Tibial nerve (tissue), 4 donors: ENCODE data around the gene FOXO4. TPM values are rescaled to one million over a fixed set of nuclear protein-coding genes. Genes with fewer than 3 reads are reported as not detected.

ENCODE experiments used
- DNase-seq, 2 donors: peaks; one replicate each; pipeline ENCODE4 v3.0.0-alpha.2; 2019; ENCODE audit warnings: low spot score in 2 of 2
- H3K27ac ChIP-seq, 4 donors: fragments of 200-600 bp; sonication (generic) in 3 of 4; one replicate each; pipeline ENCODE4 v1.5.1; 2017 to 2019; ENCODE audit warnings: mild to moderate bottlenecking in 1 of 4
- H3K27me3 ChIP-seq, 2 donors: fragments of 200-600 bp; sonication (generic) in 1 of 2; one replicate each; pipeline versions ENCODE4 v1.5.1 to v1.6.0; 2017 to 2019
- H3K36me3 ChIP-seq, 3 donors: fragments of 200-600 bp; sonication (generic); one replicate each; pipeline ENCODE4 v1.5.1; 2018 to 2019
- H3K4me1 ChIP-seq, 4 donors: fragments of 200-600 bp; sonication (generic) in 3 of 4; one replicate each; pipeline ENCODE4 v1.5.1; 2017 to 2019
- H3K4me3 ChIP-seq, 4 donors: fragments of 200-600 bp; sonication (generic) in 3 of 4; one replicate each; pipeline ENCODE4 v1.5.1; 2017 to 2019; ENCODE audit warnings: mild to moderate bottlenecking in 1 of 4, moderate library complexity in 1 of 4
- H3K9me3 ChIP-seq, 4 donors: fragments of 200-600 bp; sonication (generic) in 3 of 4; one replicate each; pipeline ENCODE4 v1.5.1; 2017 to 2019
- EP300 ChIP-seq, 2 donors: sonication (generic); formaldehyde crosslinking; IDR thresholded peaks; one replicate each; pipeline ENCODE4 v1.6.1; 2017; ENCODE audit warnings: antibody characterized with exemption in 2 of 2, mild to moderate bottlenecking in 1 of 2
- POLR2A ChIP-seq, 2 donors: fragments of 450-650 bp; IDR thresholded peaks; one replicate each; pipeline ENCODE4 v1.6.1; 2017; ENCODE audit warnings: antibody characterized with exemption in 2 of 2, mild to moderate bottlenecking in 2 of 2, moderate library complexity in 2 of 2
- WGBS, 2 donors: methylation state at CpG; one replicate each; pipeline ENCODE4 v1.1.5; 2018; 5-methylcytosine and 5-hydroxymethylcytosine counted together
- total RNA-seq, 4 donors: library from RNA; depleted of rRNA; stranded (reverse); fragments of >200 nt; gene quantifications; one replicate each; pipeline ENCODE4 v1.1.0, GENCODE V29; 2016
- TF ChIP-seq, protein P1 (sequence below), 5 experiments: fragments of 200-600 bp in 3 of 5; fragments of 450-650 bp in 2 of 5; sonication (generic) in 3 of 5; IDR thresholded peaks; one replicate each; pipeline ENCODE4 v1.5.1; 2016 to 2019; ENCODE audit warnings: antibody characterized with exemption in 5 of 5, mild to moderate bottlenecking in 3 of 5, moderate library complexity in 2 of 5

FOXO4 gene
- total RNA-seq, 4 donors from 2014 or later, result 18.9 to 35.4 (median 30.5) TPM

DNA sequence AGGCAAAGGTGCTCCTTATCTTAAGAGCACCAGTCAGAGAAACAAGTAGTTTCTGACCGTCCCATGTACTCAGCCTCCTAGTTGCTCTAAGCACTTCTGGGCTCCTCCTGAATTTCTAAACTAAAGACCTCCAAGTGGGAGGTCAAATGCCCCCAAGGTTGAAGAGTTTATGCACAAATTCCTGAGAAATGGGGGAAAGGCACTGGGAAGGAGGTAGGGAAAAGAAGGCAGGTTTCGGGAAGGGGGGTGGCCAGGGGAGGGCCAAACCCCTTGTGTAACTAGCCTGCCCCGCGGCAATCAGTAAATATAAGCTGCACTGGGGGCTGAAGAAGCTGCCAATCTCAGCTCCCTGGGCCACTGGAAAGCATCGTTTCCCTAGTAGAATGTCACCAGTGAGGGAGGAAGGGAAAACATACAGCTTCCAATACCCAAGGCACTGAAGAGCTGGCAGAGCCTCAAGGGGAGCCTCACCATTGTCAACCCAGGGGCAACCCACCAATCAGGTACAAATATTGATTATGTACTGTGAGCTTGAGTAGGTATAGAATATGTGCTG, 3.4 kb downstream of the FOXO4 start:
- Histone ChIP-seq H3K4me3 (no peak overlapping the region), H3K27ac (peak overlapping the region in 1 of 4 donors; percentile 89), H3K4me1 (peaks cover 0 to 42% (median 6%) of the 10 kb centered on the region in 4 donors), H3K36me3 (no peaks in the 10 kb centered on the region), H3K27me3 (peaks cover 0 to 7% of the 10 kb centered on the region in 2 donors), H3K9me3 (no peaks in the 10 kb centered on the region)
- no peak for DNase-seq
- TF ChIP-seq EP300 (IDR thresholded peaks at IDR 0.05) (no peak), POLR2A (IDR thresholded peaks at IDR 0.05) (no peak)
- TF ChIP-seq, protein P1, sequence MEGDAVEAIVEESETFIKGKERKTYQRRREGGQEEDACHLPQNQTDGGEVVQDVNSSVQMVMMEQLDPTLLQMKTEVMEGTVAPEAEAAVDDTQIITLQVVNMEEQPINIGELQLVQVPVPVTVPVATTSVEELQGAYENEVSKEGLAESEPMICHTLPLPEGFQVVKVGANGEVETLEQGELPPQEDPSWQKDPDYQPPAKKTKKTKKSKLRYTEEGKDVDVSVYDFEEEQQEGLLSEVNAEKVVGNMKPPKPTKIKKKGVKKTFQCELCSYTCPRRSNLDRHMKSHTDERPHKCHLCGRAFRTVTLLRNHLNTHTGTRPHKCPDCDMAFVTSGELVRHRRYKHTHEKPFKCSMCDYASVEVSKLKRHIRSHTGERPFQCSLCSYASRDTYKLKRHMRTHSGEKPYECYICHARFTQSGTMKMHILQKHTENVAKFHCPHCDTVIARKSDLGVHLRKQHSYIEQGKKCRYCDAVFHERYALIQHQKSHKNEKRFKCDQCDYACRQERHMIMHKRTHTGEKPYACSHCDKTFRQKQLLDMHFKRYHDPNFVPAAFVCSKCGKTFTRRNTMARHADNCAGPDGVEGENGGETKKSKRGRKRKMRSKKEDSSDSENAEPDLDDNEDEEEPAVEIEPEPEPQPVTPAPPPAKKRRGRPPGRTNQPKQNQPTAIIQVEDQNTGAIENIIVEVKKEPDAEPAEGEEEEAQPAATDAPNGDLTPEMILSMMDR (IDR thresholded peaks at IDR 0.05), result no peak
- 41 to 57% methylated on average over 5 of the region's 5 CpGs for whole genome bisulfite sequencing, 2 donors

DNA sequence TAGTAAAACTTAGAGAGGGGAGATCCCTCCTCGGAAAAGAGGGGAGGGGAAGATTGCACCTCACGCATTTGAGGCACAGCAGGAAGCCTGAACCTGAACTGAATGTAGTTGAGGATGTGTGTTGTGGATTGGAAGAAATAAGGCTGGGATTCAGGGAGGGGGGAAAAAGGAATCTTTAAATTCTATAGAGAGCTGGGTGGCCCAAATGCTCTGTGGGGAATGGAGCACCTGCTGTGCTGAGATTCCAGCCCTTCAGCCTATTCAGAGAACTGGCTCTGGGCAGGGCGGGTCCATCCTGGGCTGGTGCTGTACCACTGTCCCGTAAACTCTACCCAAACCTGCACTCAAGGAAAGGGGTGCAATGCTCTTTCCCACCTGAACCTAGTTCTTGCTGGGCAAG, 4.1 kb downstream of the FOXO4 start:
- no peaks in the 10 kb centered on the region for H3K36me3 ChIP-seq
- no peak for DNase-seq
- peaks cover 0 to 7% of the 10 kb centered on the region in 2 donors for H3K27me3 ChIP-seq
- peaks cover 0 to 47% (median 6%) of the 10 kb centered on the region in 4 donors for H3K4me1 ChIP-seq
- no peak overlapping the region for H3K4me3 ChIP-seq
- WGBS, 2 donors, result 61 to 68% methylated on average over 2 to 4 of the region's 4 CpGs
- H3K27ac ChIP-seq, result no peak overlapping the region
- no peak for TF ChIP-seq POLR2A (IDR thresholded peaks at IDR 0.05)
- TF ChIP-seq, protein P1 (IDR thresholded peaks at IDR 0.05), result no peak
- no peak for TF ChIP-seq EP300 (IDR thresholded peaks at IDR 0.05)
- H3K9me3 ChIP-seq, result no peaks in the 10 kb centered on the region

DNA sequence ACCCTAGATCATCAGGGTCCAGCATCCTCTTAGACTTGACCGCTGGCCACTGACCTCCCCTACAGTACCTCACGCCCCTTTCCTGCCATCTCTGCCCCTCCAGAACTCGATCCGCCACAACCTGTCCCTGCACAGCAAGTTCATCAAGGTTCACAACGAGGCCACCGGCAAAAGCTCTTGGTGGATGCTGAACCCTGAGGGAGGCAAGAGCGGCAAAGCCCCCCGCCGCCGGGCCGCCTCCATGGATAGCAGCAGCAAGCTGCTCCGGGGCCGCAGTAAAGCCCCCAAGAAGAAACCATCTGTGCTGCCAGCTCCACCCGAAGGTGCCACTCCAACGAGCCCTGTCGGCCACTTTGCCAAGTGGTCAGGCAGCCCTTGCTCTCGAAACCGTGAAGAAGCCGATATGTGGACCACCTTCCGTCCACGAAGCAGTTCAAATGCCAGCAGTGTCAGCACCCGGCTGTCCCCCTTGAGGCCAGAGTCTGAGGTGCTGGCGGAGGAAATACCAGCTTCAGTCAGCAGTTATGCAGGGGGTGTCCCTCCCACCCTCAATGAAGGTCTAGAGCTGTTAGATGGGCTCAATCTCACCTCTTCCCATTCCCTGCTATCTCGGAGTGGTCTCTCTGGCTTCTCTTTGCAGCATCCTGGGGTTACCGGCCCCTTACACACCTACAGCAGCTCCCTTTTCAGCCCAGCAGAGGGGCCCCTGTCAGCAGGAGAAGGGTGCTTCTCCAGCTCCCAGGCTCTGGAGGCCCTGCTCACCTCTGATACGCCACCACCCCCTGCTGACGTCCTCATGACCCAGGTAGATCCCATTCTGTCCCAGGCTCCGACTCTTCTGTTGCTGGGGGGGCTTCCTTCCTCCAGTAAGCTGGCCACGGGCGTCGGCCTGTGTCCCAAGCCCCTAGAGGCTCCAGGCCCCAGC, 5.2 kb downstream of the FOXO4 start:
- H3K9me3 ChIP-seq, result no peaks in the 10 kb centered on the region
- H3K36me3 ChIP-seq, result no peaks in the 10 kb centered on the region
- no peak overlapping the region for H3K27ac ChIP-seq
- TF ChIP-seq, protein P1 (IDR thresholded peaks at IDR 0.05), result no peak
- TF ChIP-seq POLR2A (IDR thresholded peaks at IDR 0.05) (no peak), EP300 (IDR thresholded peaks at IDR 0.05) (no peak)
- no peaks in the 10 kb centered on the region for H3K27me3 ChIP-seq
- no peak for DNase-seq
- peaks cover 0 to 43% (median 6%) of the 10 kb centered on the region in 4 donors for H3K4me1 ChIP-seq
- WGBS, 2 donors, result 72 to 76% methylated on average over 15 to 31 of the region's 31 CpGs
- H3K4me3 ChIP-seq, result no peak overlapping the region

DNA sequence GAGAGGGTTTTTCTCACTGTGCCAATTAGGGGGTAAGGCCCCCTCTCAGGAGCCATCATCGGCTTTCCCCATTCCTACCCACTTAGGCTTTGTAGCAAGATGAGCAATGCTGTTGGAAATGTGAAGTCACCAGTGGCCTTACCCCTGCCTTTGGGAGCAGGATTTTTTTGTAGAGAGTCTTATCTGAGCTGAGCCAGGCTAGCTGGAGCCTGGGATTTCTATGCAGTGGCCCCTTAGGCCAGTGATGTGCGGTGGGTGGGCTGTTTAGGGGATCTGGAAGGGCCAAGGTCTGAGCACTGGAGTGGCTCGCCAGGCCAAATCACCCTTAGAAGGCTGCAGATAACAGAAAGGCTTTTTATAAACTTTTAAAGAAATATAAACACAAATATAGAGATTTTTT, 6.6 kb downstream of the FOXO4 start:
- WGBS, 2 donors, result 51 to 68% methylated on average over 3 of the region's 3 CpGs
- Histone ChIP-seq H3K9me3 (no peaks in the 10 kb centered on the region), H3K36me3 (no peaks in the 10 kb centered on the region), H3K27me3 (no peaks in the 10 kb centered on the region), H3K4me1 (peaks cover 0 to 38% (median 4%) of the 10 kb centered on the region in 4 donors), H3K4me3 (no peak overlapping the region), H3K27ac (no peak overlapping the region)
- TF ChIP-seq, protein P1 (IDR thresholded peaks at IDR 0.05), result no peak
- TF ChIP-seq EP300 (IDR thresholded peaks at IDR 0.05) (no peak), POLR2A (IDR thresholded peaks at IDR 0.05) (no peak)
- no peak for DNase-seq
